ENCODE data around the gene DHRS7B. TPM values are rescaled to one million over a fixed set of nuclear protein-coding genes. Genes with fewer than 3 reads are reported as not detected.

Gene DHRS7B
- polyA plus RNA-seq, 1 of the 3 experiments (the other 2 are of a cell fraction): 17.8 TPM

GRCh38 chr17:21096874-21097273 is 29.9 kb upstream of the DHRS7B start:
- no peaks in the 10 kb centered on the region for H3K27me3 ChIP-seq (ENCODE audit: insufficient read depth)
- 75% methylated on average over 2 of the region's 2 CpGs for WGBS (ENCODE audit: low lambda C conversion rate)
- no peak for DNase-seq
- no peak overlapping the region for H2AFZ ChIP-seq (ENCODE audit: low read depth)
- TF ChIP-seq JUND (IDR thresholded peaks at IDR 0.05): no peak
- TF ChIP-seq SIN3A (IDR thresholded peaks at IDR 0.05; ENCODE audit: borderline replicate concordance, low read depth, low read length): no peak
- no peak for TF ChIP-seq IRF3 (IDR thresholded peaks at IDR 0.05; ENCODE audit: low read depth, low read length)
- no peak for TF ChIP-seq EZH2phosphoT487 (IDR thresholded peaks at IDR 0.05; ENCODE audit: borderline replicate concordance, low read depth)
- no peak for TF ChIP-seq RCOR1 (IDR thresholded peaks at IDR 0.05; ENCODE audit: low read length)
- TF ChIP-seq, protein P1, sequence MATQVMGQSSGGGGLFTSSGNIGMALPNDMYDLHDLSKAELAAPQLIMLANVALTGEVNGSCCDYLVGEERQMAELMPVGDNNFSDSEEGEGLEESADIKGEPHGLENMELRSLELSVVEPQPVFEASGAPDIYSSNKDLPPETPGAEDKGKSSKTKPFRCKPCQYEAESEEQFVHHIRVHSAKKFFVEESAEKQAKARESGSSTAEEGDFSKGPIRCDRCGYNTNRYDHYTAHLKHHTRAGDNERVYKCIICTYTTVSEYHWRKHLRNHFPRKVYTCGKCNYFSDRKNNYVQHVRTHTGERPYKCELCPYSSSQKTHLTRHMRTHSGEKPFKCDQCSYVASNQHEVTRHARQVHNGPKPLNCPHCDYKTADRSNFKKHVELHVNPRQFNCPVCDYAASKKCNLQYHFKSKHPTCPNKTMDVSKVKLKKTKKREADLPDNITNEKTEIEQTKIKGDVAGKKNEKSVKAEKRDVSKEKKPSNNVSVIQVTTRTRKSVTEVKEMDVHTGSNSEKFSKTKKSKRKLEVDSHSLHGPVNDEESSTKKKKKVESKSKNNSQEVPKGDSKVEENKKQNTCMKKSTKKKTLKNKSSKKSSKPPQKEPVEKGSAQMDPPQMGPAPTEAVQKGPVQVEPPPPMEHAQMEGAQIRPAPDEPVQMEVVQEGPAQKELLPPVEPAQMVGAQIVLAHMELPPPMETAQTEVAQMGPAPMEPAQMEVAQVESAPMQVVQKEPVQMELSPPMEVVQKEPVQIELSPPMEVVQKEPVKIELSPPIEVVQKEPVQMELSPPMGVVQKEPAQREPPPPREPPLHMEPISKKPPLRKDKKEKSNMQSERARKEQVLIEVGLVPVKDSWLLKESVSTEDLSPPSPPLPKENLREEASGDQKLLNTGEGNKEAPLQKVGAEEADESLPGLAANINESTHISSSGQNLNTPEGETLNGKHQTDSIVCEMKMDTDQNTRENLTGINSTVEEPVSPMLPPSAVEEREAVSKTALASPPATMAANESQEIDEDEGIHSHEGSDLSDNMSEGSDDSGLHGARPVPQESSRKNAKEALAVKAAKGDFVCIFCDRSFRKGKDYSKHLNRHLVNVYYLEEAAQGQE (IDR thresholded peaks at IDR 0.05; ENCODE audit: low read depth, low read length): no peak
- TF ChIP-seq TAF1 (IDR thresholded peaks at IDR 0.05; ENCODE audit: borderline replicate concordance, low read depth, low read length): no peak
- no peak for TF ChIP-seq PBX3 (IDR thresholded peaks at IDR 0.05)
- no peak overlapping the region for H3K4me3 ChIP-seq (ENCODE audit: low read depth in 2 of 2, low read length in 1 of 2)
- no peak overlapping the region for H3K9ac ChIP-seq
- peaks cover 0 to 3% of the 10 kb centered on the region in 2 experiments; a peak in 1 of 4 replicates for H3K4me1 ChIP-seq (ENCODE audit: control insufficient read depth in 1 of 2, insufficient read depth in 2 of 2, low read depth in 1 of 2, low read length in 1 of 2)
- no peaks in the 10 kb centered on the region for H3K36me3 ChIP-seq (replicated peaks in 1 of 2; ENCODE audit: control insufficient read depth in 1 of 2, insufficient read depth in 2 of 2, low read length in 1 of 2)
- H4K20me1 ChIP-seq (ENCODE audit: insufficient read depth): no peaks in the 10 kb centered on the region
- H3F3A ChIP-seq (replicated peaks; ENCODE audit: insufficient read depth): peaks cover 3% of the 10 kb centered on the region
- ChIA-PET CTCF (no interaction called here), POLR2A (no interaction called here)
- H3K9me3 ChIP-seq: no peaks in the 10 kb centered on the region
- H3K9me2 ChIP-seq: no peaks in the 10 kb centered on the region
- H3K4me2 ChIP-seq: no peak overlapping the region
- H3K79me2 ChIP-seq (ENCODE audit: insufficient read depth): no peaks in the 10 kb centered on the region
- H3K27ac ChIP-seq (ENCODE audit: low read depth in 2 of 2, low read length in 1 of 2): no peak overlapping the region

DNA sequence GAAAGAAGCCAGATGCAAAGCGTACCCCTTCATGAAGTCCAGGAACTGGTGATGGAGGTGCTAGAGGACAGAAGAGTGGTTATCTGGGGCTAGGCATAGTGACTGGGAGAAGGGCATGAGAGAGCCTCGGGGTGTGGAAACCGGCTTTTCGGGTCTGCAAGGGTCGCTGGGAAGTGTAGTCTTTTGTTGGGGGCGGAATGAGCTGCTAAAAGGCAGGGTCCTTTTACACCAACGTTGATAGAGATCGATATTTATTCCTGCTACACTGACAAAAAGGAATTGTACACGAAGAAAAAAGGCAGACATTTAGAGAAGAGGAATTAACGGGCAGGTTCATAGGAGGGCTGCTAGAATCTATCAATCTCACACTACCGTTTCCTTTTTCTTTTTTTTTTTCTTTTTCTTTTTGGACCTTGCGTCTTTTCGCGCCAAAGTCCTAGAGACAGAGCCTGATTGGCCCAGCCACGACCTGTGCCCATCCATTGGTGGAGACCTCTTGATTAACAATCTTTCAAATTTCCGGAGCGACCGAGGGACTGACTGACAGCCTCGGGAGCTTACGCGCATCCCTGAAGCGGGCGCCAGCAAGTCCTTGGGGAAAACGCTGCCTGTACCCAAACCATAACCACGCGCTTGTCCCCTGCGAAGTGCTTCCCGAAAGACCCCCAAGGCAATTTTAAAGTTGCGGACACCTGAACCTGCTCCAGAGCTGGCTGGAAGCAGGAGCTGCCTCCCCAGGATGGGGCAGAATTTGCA is 27.7 kb upstream of the DHRS7B start:
- DNase-seq: peak; percentile 90
- Histone ChIP-seq H3K79me2 (ENCODE audit: insufficient read depth) (no peaks in the 10 kb centered on the region), H3K4me3 (ENCODE audit: low read depth in 2 of 2, low read length in 1 of 2) (peak overlapping the region; percentile 64 to 100), H4K20me1 (ENCODE audit: insufficient read depth) (no peaks in the 10 kb centered on the region), H3K36me3 (replicated peaks in 1 of 2; ENCODE audit: control insufficient read depth in 1 of 2, insufficient read depth in 2 of 2, low read length in 1 of 2) (no peaks in the 10 kb centered on the region), H3K9me2 (no peaks in the 10 kb centered on the region), H2AFZ (ENCODE audit: low read depth) (peak overlapping the region; percentile 100), H3K4me1 (ENCODE audit: control insufficient read depth in 1 of 2, insufficient read depth in 2 of 2, low read depth in 1 of 2, low read length in 1 of 2) (peaks cover 0 to 3% of the 10 kb centered on the region in 2 experiments; a peak in 1 of 4 replicates), H3K27ac (ENCODE audit: low read depth in 2 of 2, low read length in 1 of 2) (peak overlapping the region in 1 of 2 experiments; percentile 62; a peak in 2 of 4 replicates), H3K9me3 (no peaks in the 10 kb centered on the region), H3K9ac (peak overlapping the region; percentile 48; the same call in 1 of the 2 replicates), H3F3A (replicated peaks; ENCODE audit: insufficient read depth) (peaks cover 3% of the 10 kb centered on the region), H3K4me2 (peak overlapping the region; percentile 97), H3K27me3 (ENCODE audit: insufficient read depth) (no peaks in the 10 kb centered on the region)
- WGBS (ENCODE audit: low lambda C conversion rate): 1% methylated on average over 29 of the region's 29 CpGs
- ChIA-PET CTCF (interaction anchor here (0.9 to 2.2 kb wide), 15 partner anchors 10 to 124 kb away, joined by 3 to 23 read pairs (median 4); partner anchors contain the start of gene USP22), POLR2A (interaction anchor here (0.9 to 2.6 kb wide), 2 partner anchors 22 to 56 kb away, joined by 3 to 35 read pairs; partner anchors contain the start of gene USP22)
- no peak for TF ChIP-seq RCOR1 (IDR thresholded peaks at IDR 0.05; ENCODE audit: low read length)
- no peak for TF ChIP-seq FOXJ3 (CRISPR knock-in tag; IDR thresholded peaks at IDR 0.05)
- 0 out of 2 replicates have a peak, but pooled peaks have one; percentile 13 for TF ChIP-seq TAF1 (IDR thresholded peaks at IDR 0.05; ENCODE audit: borderline replicate concordance, low read depth, low read length)
- TF ChIP-seq SIN3A (IDR thresholded peaks at IDR 0.05; ENCODE audit: borderline replicate concordance, low read depth, low read length): peak; percentile 94
- 0 out of 2 replicates have a peak, but pooled peaks have one; percentile 14 for TF ChIP-seq YY1 (IDR thresholded peaks at IDR 0.05; ENCODE audit: low read depth)
- no peak for TF ChIP-seq FOXM1 (IDR thresholded peaks at IDR 0.05; ENCODE audit: low read depth)
- no peak for TF ChIP-seq FOSL2 (IDR thresholded peaks at IDR 0.05; ENCODE audit: borderline replicate concordance, low read depth)
- no peak for TF ChIP-seq RXRA (IDR thresholded peaks at IDR 0.05; ENCODE audit: borderline replicate concordance, low read depth)
- TF ChIP-seq CHD2 (IDR thresholded peaks at IDR 0.05; ENCODE audit: low read length, partially characterized antibody): no peak
- peak; percentile 87 for TF ChIP-seq PBX3 (IDR thresholded peaks at IDR 0.05)

Measured in SK-N-SH (cell line).